ELF-1 (cell line): ENCODE measurements around the gene IFIT1B.
A peak's percentile ranks its signal among the peaks of the same experiment; 100 is the strongest.
"Not testable (repeated sequence)": the region's sequence is repeated elsewhere in the genome, so short reads cannot be mapped to it uniquely, and the experiment has no call there.

Experiments
- DNase-seq: peaks from one replicate; pipeline ENCODE4 v3.0.0-alpha.2; 2016; ENCODE audit warnings: low read depth, low spot score

The IFIT1B gene, protein sequence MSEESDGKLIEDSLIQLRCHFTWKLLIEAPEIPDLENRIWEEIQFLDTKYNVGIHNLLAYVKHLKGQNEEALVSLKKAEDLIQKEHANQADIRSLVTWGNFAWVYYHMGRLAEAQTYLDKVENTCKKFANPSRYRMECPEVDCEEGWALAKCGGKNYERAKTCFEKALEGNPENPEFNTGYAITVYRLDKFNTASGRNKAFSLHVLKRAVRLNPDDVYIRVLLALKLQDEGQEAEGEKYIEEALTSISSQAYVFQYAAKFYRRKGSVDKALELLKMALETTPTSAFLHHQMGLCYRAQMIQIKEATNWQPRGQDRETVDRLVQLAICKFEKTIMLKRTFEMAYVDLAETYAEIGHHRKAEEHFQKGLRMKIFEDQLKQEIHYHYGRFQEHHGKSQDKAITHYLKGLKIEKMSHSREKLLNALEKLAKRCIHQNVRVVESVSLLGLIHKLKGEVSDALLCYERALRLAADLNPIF

DNA sequence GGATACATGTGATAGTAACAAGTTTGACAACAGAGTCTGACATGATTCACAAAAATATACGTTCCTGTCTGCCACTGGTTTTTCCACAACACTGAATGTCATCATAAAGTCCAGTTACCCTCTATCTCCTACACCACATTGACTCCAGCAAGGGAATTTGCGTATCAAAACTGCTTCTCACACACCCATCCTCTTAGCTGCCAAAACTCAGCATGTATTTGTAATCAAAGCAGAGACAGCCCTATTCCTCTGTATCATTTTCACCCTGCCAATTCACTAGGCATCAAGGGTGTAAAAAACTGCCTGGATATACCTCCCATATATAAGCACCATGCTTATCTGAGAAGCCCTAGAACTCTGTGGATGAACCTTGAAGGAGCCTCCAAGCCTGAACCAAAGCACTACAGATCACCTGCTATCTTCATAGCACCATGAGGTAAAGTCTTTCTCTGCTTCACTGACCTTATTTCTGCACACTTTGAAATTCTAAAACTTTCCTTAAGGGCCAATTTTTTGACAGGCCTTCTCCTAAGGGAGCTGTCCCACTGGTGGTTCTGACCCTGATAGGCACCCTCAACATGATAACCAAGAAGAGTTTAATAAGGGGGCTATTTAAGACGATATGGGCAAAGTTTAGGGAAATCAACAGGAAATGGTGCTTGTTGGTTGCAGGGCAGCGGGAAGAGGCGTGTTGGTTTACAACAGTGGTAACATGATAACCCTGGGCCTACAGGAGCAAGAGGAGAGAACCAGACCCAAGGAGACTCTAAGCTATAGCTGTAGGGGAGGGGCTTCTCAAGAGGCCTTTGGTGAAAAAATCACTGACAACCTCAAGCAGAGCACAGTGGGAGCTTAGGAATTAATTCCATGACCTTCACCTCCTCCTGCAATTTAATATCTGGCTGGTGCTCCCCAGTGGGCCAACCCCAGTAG is at the start of gene IFIT1B:
TSS of gene IFIT1B (plus strand) at position 352 of the 933 bp plus-strand sequence. CDS start at position 432, 80 bp downstream.
- DNase-seq: peak; percentile 10

DNA sequence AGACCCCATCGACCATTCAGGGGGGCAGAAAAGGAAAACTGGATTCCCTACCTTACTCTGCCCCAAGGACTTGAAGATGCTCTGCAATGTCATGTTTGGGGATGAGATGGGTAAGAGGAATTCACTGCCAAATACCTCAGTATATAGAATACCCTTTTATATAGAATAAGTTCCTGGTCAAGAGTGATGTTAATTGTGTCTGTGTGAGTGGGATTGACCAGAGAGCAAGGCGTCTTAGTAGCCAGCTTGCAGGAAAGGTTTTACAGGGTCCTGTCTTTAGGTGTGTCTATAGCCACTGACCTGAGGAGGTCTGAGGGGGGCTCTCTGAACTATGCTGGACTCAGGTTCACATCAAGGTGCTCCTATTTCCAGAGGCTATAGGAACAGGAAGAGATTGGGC is 48.7 kb upstream of the IFIT1B start:
- DNase-seq: no peak

DNA sequence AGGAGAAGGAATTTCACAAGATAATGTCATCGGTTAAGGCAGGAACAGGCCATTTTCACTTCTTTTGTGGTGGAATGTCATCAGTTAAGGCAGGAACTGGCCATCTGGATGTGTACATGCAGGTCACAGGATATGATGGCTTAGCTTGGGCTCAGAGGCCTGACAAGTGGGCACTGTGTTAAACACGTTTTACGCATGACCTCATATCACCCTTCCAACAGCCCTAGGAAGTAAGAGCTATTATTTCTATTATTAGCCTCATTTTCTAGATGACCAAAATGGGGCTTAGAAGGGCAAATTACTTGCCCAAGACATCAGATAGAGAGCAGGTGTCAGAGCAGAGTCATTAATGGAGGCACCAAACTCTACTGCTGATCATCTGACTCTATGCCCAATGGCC is 47.8 kb upstream of the IFIT1B start:
- DNase-seq: not testable (repeated sequence)

DNA sequence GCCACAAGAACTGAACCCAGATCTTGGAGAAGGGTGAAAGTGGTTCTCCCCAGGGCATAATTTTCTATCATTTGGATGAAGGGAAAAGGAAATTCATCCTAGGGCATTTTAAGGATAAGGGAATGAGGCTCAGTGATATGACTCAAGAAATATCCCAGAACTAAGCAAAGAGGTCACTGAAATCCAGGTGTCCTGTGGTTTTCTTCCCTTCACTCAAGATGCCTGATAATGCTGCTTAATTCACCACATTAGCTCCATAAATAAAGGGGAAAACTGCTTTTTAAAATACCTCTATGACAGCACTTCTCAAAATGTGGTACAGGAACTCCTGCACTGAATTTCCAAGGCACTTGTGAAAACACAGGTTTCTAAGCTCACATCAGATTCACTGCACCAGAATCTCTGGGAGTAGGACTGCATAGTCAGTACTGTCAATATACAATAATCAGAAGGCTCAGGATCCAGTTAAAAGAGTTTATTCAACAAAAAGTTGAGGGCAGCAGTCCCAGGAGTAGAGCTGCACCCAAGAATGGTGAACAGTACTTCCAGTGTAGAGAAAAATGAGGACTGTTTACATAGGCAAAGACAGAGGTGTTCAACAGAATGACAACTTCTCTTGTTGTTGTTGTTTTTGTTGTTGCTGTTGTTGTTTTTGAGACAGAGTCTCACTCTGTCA is 47.2 kb upstream of the IFIT1B start:
- no peak for DNase-seq

DNA sequence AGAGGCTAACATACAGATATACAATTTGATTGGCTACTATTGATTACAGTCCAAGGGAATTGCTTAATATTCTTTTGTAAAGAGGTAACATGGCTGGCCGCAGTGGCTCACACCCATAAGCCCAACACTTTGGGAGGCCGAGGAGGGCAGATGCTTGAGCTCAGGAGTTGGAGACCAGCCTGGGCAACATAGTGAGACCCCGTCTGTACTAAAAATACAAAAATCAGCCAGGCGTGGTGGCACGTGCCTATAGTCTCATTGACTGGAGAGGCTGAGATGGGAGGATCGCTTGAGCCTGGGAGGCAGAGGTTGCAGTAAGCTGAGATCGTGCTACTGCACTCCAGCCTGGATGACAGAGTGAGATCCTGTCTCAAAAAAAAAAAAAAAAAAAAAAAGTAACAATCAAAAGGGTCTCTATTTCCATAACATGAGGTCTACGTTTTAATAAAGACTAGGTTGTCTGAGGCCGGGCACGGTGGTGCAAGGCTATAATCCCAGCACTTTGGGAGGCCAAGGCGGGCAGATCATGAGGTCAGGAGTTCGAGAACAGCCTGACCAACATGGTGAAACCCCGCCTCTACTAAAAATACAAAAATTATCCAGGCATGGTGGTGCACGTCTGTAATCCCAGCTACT is 46.3 kb upstream of the IFIT1B start:
- not testable (repeated sequence) for DNase-seq

DNA sequence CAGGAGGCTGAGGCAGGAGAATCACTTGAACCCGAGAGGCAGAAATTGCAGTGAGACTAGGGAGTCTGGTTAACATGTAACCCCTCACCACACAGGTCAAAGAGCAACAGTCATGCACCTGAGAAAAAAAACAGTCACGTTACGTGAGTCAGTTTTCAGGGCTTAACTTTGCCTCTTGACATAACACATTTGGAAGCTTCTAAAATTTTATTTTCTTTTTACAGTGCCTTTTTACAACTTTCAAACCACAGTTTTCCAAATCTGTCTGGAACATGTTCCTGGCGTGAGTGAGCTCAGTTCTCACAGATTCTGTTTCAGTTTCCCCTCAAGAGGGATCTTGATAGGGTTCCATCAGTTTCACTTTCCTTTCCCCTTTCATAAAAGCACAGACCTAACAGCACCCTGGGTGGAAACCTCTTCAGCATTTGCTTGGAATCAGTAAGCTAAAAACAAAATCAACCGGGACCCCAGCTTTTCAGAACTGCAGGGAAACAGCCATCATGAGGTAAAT is 45.7 kb upstream of the IFIT1B start:
- no peak for DNase-seq

DNA sequence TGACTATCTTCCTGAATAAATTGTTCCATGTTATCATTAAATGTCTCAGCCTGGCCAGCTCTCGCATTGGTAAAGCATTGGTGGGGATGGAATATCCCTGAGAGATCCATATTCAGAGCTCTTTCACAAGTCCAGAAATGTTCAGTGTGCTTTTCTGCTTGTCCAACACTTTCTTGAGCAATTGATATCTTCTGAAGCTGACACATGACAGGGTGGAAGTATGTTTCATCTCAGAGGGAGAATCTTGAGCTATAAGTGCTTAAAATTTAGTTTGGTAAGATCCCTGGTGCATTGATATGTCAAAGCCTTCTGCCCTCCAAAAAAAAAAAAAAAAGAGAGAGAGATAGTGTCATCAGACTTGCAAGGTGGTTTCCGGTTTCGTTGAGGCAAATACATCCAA is 42.6 kb upstream of the IFIT1B start:
- no peak for DNase-seq

DNA sequence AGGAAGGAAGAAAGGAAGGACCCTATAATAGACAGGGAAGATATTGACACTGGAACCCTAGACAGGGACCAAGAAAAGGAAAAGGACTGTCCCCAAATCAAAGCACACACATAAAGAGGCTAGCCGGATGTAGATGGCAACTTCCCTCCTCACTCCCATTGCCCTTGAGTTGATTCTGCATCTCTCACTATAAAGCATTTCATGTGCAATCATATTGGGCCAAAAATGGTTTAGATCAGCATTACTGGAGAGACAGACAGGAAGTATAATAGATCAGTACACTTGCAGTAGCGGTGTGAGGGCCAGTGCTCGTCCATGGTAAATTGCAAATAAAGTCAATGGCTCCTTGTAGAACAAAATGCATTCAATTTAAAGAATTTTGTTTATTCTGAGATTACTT is 41.6 kb upstream of the IFIT1B start:
- DNase-seq: no peak

DNA sequence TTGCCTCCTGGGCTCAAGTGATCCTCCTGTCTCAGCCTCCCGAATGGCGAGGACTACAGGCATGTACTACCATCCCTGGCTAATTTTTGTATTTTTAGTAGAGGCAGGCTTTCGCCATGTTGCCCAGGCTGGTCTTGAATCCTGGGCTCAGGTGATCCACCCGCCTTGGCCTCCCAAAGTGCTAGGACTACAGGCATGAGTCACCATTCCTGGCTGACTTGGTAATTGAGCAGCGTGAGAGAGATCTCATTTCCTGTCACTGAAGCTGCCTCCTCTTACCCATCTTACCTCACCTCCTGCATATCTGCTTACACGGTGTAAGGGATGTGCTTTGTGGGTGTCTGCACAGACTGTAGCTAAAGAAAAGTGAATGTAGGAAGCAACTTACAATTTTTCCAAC is 40.4 kb upstream of the IFIT1B start:
- peak; percentile 17 for DNase-seq

DNA sequence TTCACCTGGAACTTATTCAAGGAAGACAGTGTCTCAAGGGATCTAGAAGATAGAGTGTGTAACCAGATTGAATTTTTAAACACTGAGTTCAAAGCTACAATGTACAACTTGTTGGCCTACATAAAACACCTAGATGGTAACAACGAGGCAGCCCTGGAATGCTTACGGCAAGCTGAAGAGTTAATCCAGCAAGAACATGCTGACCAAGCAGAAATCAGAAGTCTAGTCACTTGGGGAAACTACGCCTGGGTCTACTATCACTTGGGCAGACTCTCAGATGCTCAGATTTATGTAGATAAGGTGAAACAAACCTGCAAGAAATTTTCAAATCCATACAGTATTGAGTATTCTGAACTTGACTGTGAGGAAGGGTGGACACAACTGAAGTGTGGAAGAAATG is 39.1 kb upstream of the IFIT1B start:
- no peak for DNase-seq

DNA sequence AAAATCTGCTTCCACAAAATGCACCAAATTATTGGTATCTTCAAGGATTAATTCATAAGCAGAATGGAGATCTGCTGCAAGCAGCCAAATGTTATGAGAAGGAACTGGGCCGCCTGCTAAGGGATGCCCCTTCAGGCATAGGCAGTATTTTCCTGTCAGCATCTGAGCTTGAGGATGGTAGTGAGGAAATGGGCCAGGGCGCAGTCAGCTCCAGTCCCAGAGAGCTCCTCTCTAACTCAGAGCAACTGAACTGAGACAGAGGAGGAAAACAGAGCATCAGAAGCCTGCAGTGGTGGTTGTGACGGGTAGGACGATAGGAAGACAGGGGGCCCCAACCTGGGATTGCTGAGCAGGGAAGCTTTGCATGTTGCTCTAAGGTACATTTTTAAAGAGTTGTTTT is 38.0 kb upstream of the IFIT1B start:
- DNase-seq: no peak

DNA sequence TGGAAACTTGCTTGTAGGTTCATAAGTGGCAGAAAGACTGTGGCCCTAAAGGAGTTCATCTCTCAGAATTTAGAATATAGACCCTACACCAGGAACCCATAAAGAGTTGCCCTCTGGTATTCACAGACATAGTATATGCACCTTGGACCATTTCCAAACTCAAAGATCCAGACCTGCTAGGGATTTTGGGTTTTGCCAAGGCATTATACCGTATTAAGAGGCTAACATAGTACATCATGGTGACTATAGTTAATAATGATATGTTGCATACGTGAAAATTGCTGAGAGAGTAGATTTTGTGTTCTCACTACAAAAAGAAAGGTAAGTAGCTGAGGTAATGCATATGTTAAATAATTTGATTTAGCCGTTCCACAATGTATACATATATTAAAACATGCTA is 36.2 kb upstream of the IFIT1B start:
- DNase-seq: no peak

DNA sequence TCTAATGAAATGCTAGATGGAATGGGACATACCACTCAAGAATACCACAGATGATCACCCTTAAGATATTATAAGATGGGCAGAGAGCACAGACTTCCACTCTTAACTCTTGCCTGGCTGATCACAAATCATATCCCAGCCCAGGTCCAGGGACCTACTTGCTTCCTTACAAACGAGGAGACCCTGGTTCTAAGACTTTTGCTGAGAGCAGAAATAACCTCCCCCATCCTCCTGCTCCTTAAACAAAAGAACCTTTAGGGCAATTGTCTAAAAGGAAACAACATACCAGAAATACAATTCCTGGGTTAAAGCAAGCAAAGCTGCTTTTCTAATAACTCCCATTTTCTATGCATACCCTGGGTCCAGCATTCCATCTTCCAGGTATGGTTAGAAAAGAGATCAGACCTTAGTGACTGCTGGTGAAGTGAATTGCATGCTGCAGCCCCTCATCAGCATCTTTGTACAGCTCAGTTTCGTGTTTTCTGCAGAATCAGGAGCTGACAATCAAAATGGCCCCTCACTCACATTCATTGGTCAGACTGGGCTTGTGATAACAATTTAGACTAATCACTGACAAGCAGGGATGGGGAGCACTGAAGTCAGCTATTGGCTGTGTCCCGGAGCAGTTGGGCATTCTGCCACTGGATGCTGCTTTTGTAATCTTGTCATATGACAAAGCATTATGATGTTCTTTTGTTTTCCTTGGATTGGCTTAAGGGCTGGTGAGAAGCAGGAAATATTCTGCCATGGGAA is 35.5 kb upstream of the IFIT1B start:
- DNase-seq: no peak

DNA sequence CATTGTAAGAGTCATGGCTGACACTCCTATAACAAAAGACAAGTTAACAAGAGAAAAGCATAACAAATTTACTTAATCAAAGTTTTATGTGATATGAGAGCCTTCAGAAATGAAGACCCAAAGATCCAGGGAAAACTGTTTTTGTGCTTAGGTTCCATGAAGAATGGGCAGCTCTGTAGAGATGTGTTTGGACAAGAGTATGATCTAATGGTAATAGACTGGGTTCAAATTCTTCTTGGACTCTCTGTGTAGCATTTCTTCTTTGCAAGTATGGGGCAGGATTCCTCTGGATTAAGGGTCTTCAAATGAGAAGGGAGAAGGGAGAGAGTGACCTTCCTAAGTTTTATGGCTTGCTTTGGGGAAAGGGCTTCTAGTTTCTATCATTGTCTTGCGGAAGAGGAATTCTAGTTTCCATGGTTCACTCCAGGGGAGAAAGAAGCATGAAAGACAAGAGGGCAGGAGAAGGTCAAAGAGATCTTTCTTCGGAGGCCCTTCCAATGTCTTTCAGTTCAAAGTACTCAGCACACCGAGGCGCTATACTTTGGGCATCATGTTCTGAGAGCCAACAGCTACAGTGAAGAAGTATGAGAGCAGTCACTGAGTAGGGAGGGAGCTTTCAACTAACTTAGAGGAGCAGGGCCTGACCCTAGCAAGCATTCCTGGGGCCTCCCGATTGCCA is 34.6 kb upstream of the IFIT1B start:
- no peak for DNase-seq

DNA sequence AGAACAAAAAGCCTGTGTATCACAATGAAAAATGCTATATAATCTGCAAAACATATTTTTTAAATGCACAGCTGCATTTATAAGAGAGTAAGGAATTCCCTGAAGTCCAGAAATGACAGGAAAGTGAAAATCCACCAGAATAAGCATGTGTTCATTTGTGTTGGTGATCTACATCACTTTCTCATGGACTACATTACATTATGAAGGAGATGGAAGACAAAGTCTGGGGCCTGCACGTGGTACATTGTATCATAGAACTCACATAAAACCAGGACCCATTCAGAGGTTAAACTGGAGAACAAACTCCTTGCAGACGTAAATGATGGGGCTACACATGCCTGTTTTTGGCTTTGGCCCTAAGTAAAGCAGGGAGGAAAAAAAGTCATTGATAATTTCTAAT is 33.7 kb upstream of the IFIT1B start:
- DNase-seq: no peak

DNA sequence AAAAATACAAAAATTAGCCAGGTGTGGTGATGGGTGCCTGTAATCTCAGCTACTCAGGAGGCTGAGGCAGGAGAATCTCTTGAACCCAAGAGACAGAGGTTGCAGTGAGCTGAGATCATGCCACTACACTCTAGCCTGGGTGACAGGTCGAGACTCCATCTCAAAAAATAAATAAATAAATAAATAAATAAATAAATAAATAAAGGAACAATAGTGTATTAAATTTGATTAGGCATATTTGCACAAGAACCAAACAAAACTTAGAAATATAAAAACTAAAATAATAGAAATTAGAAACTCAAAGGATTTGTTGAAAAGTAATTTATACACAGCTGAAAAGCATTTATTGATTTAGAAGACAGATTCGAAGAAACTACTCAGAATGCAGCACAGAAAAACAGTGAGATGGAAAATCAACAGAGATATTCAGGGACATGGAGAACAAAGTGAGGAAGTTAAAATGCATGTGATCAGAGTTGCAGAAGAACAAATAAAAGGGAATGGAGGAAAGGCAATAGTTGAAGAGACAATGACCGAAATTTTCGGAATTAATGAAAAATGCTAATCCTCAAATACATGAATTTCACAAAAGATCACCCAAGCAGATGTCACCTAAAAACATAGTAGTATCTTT is 32.4 kb upstream of the IFIT1B start:
- no peak for DNase-seq

DNA sequence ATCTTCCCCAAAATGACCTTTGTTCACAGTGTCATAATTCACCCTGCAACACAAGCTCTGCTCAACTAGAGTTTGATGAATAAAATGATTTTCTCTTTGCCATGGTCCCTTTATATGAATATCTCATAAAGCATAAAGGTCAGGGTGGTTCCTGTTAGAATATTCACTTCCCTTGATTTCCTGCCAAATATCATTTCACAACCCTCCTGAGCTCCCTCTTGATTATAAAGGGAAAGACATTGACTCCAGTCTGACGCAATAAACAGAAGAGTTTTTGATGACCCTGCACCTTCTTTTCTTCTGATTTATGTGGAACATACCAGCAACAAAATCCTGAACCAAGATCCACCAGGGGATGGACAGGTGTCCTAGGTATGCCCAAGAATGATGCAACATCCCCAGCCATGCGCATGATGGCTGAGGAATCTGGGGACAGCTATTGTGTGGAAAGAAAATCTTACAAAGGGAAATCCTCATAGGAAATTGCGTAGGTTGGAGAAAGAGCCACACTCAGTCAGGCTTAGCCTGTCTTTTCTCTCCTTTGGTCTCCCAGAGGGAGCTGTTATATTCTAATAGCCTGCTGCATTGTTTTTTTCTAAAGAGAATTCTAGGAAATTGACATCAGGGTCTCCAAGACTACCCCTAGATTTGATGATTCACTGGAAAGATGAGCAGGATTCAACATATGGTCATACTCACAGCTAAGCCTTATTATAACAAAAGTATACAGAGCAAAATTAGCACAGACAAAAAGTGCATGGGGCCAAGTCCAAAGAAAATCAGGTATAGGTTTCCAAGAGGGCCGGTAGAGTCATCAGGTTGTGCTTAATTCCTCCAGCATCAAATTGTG is 31.2 kb upstream of the IFIT1B start:
- DNase-seq: no peak

DNA sequence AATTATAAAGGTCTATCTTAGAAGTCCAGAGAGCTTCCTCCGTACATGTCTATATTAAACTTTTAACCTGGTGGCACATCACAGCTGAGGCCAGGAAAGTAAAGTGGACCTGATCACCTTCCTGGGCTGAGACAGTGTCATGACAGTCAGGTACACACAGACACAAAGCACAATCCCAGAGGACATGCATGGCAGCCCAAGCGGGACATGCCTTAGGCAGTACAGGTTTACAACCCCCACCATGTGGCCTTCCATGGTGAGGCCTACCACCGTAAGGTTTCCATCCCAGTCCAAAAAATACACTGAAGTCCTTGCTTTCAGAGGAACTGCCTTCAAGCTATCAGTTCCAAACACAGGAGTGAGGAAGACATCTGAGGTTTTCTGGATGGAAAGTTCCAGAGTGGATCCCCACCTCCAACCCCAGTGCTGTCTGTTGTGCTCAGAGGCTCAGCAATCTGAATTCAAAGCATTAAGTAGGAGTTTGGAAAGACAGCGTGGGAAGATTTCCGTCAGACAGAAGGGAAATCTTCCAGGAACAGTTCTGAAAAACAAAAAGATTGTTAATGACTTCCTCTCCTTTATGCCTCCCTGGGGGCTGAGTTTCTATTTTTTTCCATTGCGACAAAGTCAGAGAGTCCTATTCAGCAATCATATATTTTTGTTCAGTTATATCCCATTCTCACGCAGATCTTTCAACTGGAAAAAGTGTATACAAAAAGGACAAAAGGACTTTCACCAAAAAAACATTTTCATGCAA is 30.0 kb upstream of the IFIT1B start:
- DNase-seq: peak; percentile 36
